K562 (cell line): ENCODE measurements around the gene GRAMD1B. TPM values are rescaled to one million over a fixed set of nuclear protein-coding genes. Genes with fewer than 3 reads are reported as not detected.

Experiments
- ATAC-seq: fragments of 200-7000 bp; cut with Tn5 transposase; 3 replicates; pipeline ENCODE4 v1.9.1; 2020; ENCODE audit warnings: moderate library complexity
- BruUV-seq: library from RNA; stranded (reverse); fragments of 400-500 nt; replicated peaks from 2 replicates; lab custom pipeline; 2021; lab: Mats Ljungman, UMichigan
- CTCF ChIA-PET: fragments of 300-600 bp; formaldehyde crosslinking; extraction: SDS; loops from one replicate; lab custom pipeline; 2021; ENCODE audit warnings: low intra/inter-chr PET ratio; lab: Yijun Ruan, JAX
- POLR2A ChIA-PET: fragments of 300-600, 350-650 bp; sonication (Branson Sonifier 250); formaldehyde crosslinking; extraction: SDS; loops from one replicate; lab custom pipeline; 2021; ENCODE audit warnings: antibody characterized with exemption, inconsistent platforms; lab: Yijun Ruan, JAX
- DNase-seq, 4 experiments: peaks; one replicate each; pipeline versions ENCODE4 v3.0.0 to v3.0.0-alpha.2; 2011 to 2018; ENCODE audit warnings: low spot score in 3 of 4, mixed read lengths in 3 of 4; ENCODE audit errors: extremely low read depth in 1 of 4
- FAIRE-seq: peaks from 2 replicates; lab custom pipeline; 2011; peaks lifted over from hg19 to GRCh38; lab: Jason Lieb, UNC
- H2AFZ ChIP-seq: 2 replicates; pipeline ENCODE4 v1.6.0; 2011; ENCODE audit warnings: low read depth, low read length, control low read depth, inconsistent platforms
- H3K27ac ChIP-seq: fragments of 200-600 bp; 3 replicates; pipeline ENCODE4 v1.8.0; 2011; ENCODE audit warnings: low read depth, mild to moderate bottlenecking, control low read depth, inconsistent platforms, low read length, moderate library complexity, mixed read lengths; ENCODE audit errors: extremely low read depth
- H3K27me3 ChIP-seq, 2 experiments: fragments of 300-600 bp in 1 of 2; 2 replicates in 1 of 2; 3 replicates in 1 of 2; pipeline versions ENCODE4 v1.6.0 to v1.8.0; 2011; ENCODE audit warnings: inconsistent platforms in 2 of 2, low read length in 2 of 2, mild to moderate bottlenecking in 1 of 2, mixed read lengths in 1 of 2, moderate library complexity in 1 of 2; ENCODE audit not compliant: control insufficient read depth in 2 of 2, insufficient read depth in 2 of 2
- H3K36me3 ChIP-seq: fragments of 300-600 bp; 3 replicates; pipeline ENCODE4 v1.8.0; 2011; ENCODE audit warnings: mild to moderate bottlenecking, low read length, inconsistent platforms; ENCODE audit not compliant: control insufficient read depth, insufficient read depth
- H3K4me1 ChIP-seq, 2 experiments: fragments of 200-600 bp in 1 of 2; replicated peaks in 1 of 2; 2 replicates in 1 of 2; 3 replicates in 1 of 2; pipeline versions ENCODE4 v1.5.1 to v1.8.0; 2011; ENCODE audit warnings: inconsistent platforms in 2 of 2, low read length in 2 of 2, mild to moderate bottlenecking in 1 of 2, mixed read lengths in 1 of 2, moderate library complexity in 1 of 2; ENCODE audit not compliant: control insufficient read depth in 2 of 2, insufficient read depth in 2 of 2
- H3K4me2 ChIP-seq: 2 replicates; pipeline ENCODE4 v1.6.1; 2011; ENCODE audit warnings: low read length, control low read depth, inconsistent platforms, mixed read lengths; ENCODE audit not compliant: insufficient read depth
- H3K4me3 ChIP-seq: fragments of 200-600 bp; sonication (generic), shearing (Covaris generic); 2 replicates; pipeline ENCODE4 v1.5.1; 2016; ENCODE audit warnings: control low read depth, inconsistent platforms
- H3K79me2 ChIP-seq: fragments of 200-600 bp; 3 replicates; pipeline ENCODE4 v1.8.0; 2011; ENCODE audit warnings: low read length, inconsistent platforms; ENCODE audit not compliant: control insufficient read depth, insufficient read depth
- H3K9ac ChIP-seq, 2 experiments: 2 replicates each; pipeline versions ENCODE4 v1.6.0 to v1.6.1; 2011; ENCODE audit warnings: low read depth in 2 of 2, low read length in 2 of 2, control low read depth in 1 of 2, inconsistent platforms in 1 of 2, mild to moderate bottlenecking in 1 of 2, mixed read lengths in 1 of 2; ENCODE audit not compliant: insufficient read depth in 1 of 2
- H3K9me1 ChIP-seq: one replicate; pipeline ENCODE4 v1.6.0; 2011; ENCODE audit warnings: inconsistent platforms, mild to moderate bottlenecking, low read length, moderate library complexity; ENCODE audit not compliant: control insufficient read depth, insufficient read depth
- H3K9me3 ChIP-seq: replicated peaks from 2 replicates; pipeline ENCODE4 v1.5.1; 2011; ENCODE audit warnings: low read depth, low read length, inconsistent platforms; ENCODE audit not compliant: control insufficient read depth, insufficient read depth
- H4K20me1 ChIP-seq: replicated peaks from 2 replicates; pipeline ENCODE4 v1.6.1; 2011; ENCODE audit warnings: low read length, inconsistent platforms, mixed read lengths; ENCODE audit not compliant: control insufficient read depth, insufficient read depth
- KHSRP ChIP-seq: fragments of 450-650 bp; IDR thresholded peaks from 2 replicates; pipeline ENCODE4 v1.6.1; 2017
- KLF6 ChIP-seq: fragments of 250-450 bp; sonication (Bioruptor Pico); IDR thresholded peaks from 2 replicates; pipeline ENCODE4 v1.4.0; 2020; ENCODE audit warnings: mild to moderate bottlenecking, moderate library complexity, borderline replicate concordance
- NCOR1 ChIP-seq: fragments of 450-650 bp; IDR thresholded peaks from 2 replicates; pipeline ENCODE4 v1.6.1; 2016; ENCODE audit warnings: mild to moderate bottlenecking, moderate library complexity
- NR3C1 ChIP-seq: sonication (generic); formaldehyde crosslinking; IDR thresholded peaks from 2 replicates; pipeline ENCODE4 v1.8.1; 2022; ENCODE audit warnings: missing genetic modification reagents
- POLR2B ChIP-seq: fragments of 450-650 bp; IDR thresholded peaks from 2 replicates; pipeline ENCODE4 v1.6.1; 2018; ENCODE audit warnings: low read depth; ENCODE audit not compliant: partially characterized antibody
- POLR3A ChIP-seq: IDR thresholded peaks from 2 replicates; pipeline ENCODE4 v1.6.1; 2011; ENCODE audit warnings: borderline replicate concordance, mild to moderate bottlenecking, moderate library complexity; ENCODE audit not compliant: insufficient read length, insufficient read depth; ENCODE audit errors: extremely low read depth
- SOX6 ChIP-seq: fragments of 450-650 bp; IDR thresholded peaks from 2 replicates; pipeline ENCODE4 v1.6.1; 2014; ENCODE audit warnings: mild to moderate bottlenecking
- ZFP36 ChIP-seq: fragments of 150-350 bp; IDR thresholded peaks from 2 replicates; pipeline ENCODE4 v1.6.1; 2018; ENCODE audit warnings: low read length, low read depth; ENCODE audit not compliant: partially characterized antibody
- ZNF263 ChIP-seq: sonication (generic); formaldehyde crosslinking; IDR thresholded peaks from 2 replicates; pipeline ENCODE4 v1.8.0; 2022; ENCODE audit warnings: mild to moderate bottlenecking, missing genetic modification reagents, borderline replicate concordance
- ZNF444 ChIP-seq: fragments of 250-450 bp; sonication (Bioruptor Pico); IDR thresholded peaks from 2 replicates; pipeline ENCODE4 v1.4.0; 2020; ENCODE audit warnings: mild to moderate bottlenecking, moderate library complexity
- WGBS: fragments of 100-300 bp; shearing (Covaris generic); methylation state at CpG from one replicate; pipeline ENCODE4 v1.1.6; 2016; ENCODE audit warnings: low coverage, mixed read lengths; ENCODE audit not compliant: insufficient coverage; ENCODE audit errors: missing lambda C conversion rate; 5-methylcytosine and 5-hydroxymethylcytosine counted together
- in situ Hi-C: fragments of 300-500 bp; cut with MboI; formaldehyde crosslinking; loops from 4 replicates; pipeline ENCODE4 v1.15.0; 2018; ENCODE audit warnings: inconsistent platforms, mixed read lengths
- intact Hi-C: fragments of 100-400 bp; cut with micrococcal nuclease; formaldehyde crosslinking; loops from 2 replicates; pipeline ENCODE4 v1.14.2; 2022
- polyA plus RNA-seq, 8 experiments: library from polyadenylated mRNA; depleted of rRNA in 4 of 8; stranded (reverse) in 5 of 8; unstranded in 3 of 8; fragments of >200 nt; fragmentation: Nextera tagmentation in 2 of 8; fragmentation: Illumina TruSeq in 1 of 8; extraction: Ambion mirVana in 2 of 8; extraction: Trizol in 1 of 8; gene quantifications; 2 replicates each; pipeline versions ENCODE4 v1.2.1 to v1.2.3, GENCODE V29; 2011 to 2014; ENCODE audit warnings: inconsistent platforms in 1 of 8, missing spikeins in 1 of 8
- total RNA-seq, 7 experiments: library from RNA; depleted of rRNA in 6 of 7; stranded (reverse); fragments of >200 nt in 6 of 7; fragmentation: Illumina TruSeq in 2 of 7; extraction: Trizol in 2 of 7; gene quantifications; 2 replicates each; pipeline versions ENCODE4 v1.2.1 to v1.2.3, GENCODE V29; 2011 to 2021; ENCODE audit warnings: low replicate concordance in 1 of 7
- TF ChIP-seq, protein P1 (sequence below): fragments of 450-650 bp; IDR thresholded peaks from 2 replicates; pipeline ENCODE4 v1.6.1; 2018; ENCODE audit warnings: mild to moderate bottlenecking, low read depth; ENCODE audit not compliant: partially characterized antibody
- TF ChIP-seq, protein P2 (sequence below), 2 experiments: IDR thresholded peaks; 2 replicates each; pipeline ENCODE4 v1.6.1; 2012; ENCODE audit warnings: improper control_type of control experiment in 2 of 2, low read depth in 2 of 2, low read length in 2 of 2, borderline replicate concordance in 1 of 2
- TF ChIP-seq, protein P3 (sequence below), 2 experiments: fragments of 450-650 bp in 1 of 2; sonication (generic) in 1 of 2; formaldehyde crosslinking in 1 of 2; IDR thresholded peaks in 1 of 2; conservative IDR thresholded peaks in 1 of 2; 2 replicates each; pipeline versions ENCODE4 v1.6.1 to v1.8.1; 2016 to 2023; ENCODE audit warnings: mild to moderate bottlenecking in 2 of 2, moderate library complexity in 2 of 2, inconsistent platforms in 1 of 2, missing genetic modification reagents in 1 of 2

GRAMD1B gene
- total and polyA plus RNA-seq, 9 of the 15 experiments (the other 6 are each of a cell fraction or from before 2014, with no cell fraction given), result 0.31 TPM; not detected in 8

DNA sequence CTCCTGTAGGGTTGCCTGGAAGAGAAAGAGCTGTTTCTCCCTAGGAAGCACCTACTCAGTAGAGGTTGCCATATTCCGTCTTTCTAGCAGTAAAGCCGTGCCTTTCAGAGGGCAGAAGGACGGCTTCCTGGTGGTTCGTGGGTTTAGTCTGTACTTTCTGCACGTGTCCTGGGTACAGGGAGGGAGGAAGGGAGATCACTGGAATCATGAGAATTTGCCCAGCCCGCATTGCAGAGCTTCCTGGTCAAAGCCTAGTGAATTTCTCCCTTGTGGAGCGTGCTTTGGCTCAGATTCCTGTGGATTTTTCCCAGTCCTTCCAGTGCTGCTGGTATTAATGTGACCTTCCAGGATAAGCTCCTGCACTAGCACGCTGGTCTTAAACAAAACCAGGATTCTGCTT is 44.9 kb downstream of the GRAMD1B start:
- Histone ChIP-seq H2AFZ (no peak overlapping the region), H3K9me1 (no peaks in the 10 kb centered on the region), H3K9me3 (no peaks in the 10 kb centered on the region), H3K4me3 (no peak overlapping the region), H3K79me2 (no peaks in the 10 kb centered on the region), H3K4me1 (no peaks in the 10 kb centered on the region), H3K27ac (no peak overlapping the region), H4K20me1 (no peaks in the 10 kb centered on the region; the same call in 1 of the 2 replicates), H3K36me3 (no peaks in the 10 kb centered on the region), H3K27me3 (no peaks in the 10 kb centered on the region), H3K4me2 (no peak overlapping the region), H3K9ac (no peak overlapping the region)
- ChIA-PET POLR2A (no interaction called here), CTCF (no interaction called here)
- BruUV-seq, result no TSS peak
- DNase-seq (no peak), FAIRE-seq (no peak), ATAC-seq (no peak)
- 0% methylated on average over 7 of the region's 8 CpGs for WGBS
- TF ChIP-seq KLF6 (CRISPR knock-in tag), result no peak
- no peak for TF ChIP-seq ZFP36
- no peak for TF ChIP-seq KHSRP
- no peak for TF ChIP-seq ZNF444 (CRISPR knock-in tag)
- TF ChIP-seq, protein P1, sequence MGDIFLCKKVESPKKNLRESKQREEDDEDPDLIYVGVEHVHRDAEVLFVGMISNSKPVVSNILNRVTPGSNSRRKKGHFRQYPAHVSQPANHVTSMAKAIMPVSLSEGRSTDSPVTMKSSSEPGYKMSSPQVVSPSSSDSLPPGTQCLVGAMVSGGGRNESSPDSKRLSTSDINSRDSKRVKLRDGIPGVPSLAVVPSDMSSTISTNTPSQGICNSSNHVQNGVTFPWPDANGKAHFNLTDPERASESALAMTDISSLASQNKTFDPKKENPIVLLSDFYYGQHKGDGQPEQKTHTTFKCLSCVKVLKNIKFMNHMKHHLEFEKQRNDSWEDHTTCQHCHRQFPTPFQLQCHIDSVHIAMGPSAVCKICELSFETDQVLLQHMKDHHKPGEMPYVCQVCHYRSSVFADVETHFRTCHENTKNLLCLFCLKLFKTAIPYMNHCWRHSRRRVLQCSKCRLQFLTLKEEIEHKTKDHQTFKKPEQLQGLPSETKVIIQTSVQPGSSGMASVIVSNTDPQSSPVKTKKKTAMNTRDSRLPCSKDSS, result no peak
- TF ChIP-seq, protein P2, sequence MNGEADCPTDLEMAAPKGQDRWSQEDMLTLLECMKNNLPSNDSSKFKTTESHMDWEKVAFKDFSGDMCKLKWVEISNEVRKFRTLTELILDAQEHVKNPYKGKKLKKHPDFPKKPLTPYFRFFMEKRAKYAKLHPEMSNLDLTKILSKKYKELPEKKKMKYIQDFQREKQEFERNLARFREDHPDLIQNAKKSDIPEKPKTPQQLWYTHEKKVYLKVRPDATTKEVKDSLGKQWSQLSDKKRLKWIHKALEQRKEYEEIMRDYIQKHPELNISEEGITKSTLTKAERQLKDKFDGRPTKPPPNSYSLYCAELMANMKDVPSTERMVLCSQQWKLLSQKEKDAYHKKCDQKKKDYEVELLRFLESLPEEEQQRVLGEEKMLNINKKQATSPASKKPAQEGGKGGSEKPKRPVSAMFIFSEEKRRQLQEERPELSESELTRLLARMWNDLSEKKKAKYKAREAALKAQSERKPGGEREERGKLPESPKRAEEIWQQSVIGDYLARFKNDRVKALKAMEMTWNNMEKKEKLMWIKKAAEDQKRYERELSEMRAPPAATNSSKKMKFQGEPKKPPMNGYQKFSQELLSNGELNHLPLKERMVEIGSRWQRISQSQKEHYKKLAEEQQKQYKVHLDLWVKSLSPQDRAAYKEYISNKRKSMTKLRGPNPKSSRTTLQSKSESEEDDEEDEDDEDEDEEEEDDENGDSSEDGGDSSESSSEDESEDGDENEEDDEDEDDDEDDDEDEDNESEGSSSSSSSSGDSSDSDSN (IDR thresholded peaks at IDR 0.05; ENCODE audit: borderline replicate concordance in 1 of 2, low read depth in 2 of 2, low read length in 2 of 2), result no peak
- TF ChIP-seq NR3C1 (CRISPR knock-in tag), result no peak
- TF ChIP-seq, protein P3, sequence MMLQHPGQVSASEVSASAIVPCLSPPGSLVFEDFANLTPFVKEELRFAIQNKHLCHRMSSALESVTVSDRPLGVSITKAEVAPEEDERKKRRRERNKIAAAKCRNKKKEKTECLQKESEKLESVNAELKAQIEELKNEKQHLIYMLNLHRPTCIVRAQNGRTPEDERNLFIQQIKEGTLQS (IDR thresholded peaks at IDR 0.05), result no peak
- TF ChIP-seq, protein P3 (CRISPR knock-in tag; conservative IDR thresholded peaks at IDR 0.05), result no peak
- no peak for TF ChIP-seq POLR3A
- TF ChIP-seq ZNF263 (CRISPR knock-in tag), result no peak
- no peak for TF ChIP-seq SOX6
- TF ChIP-seq NCOR1, result no peak
- TF ChIP-seq POLR2B, result no peak
- intact Hi-C loops (no loop called here), in situ Hi-C loops (loop anchor here (10.0 to 25.0 kb wide), 2 partner anchors 170 to 363 kb away; no protein-coding TSS in a partner anchor)
